ENCODE results near the gene ZNF71.

DNA sequence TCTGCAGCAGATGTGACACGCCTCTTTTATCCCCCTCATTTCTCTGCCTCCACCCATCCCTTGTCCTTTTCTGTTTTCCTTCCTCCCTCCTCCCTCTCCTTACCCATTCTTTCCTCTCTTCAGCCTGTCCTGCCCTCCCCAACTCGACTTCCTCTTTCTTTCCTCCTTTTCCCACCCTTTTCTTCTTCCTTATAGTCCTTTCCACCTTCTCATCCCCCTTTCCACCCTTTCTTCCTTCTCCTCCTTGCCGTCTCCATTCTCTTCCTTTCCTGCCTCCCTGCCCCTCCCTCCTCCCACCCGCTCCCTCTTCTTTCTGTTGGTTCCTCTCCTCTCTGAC lies 688 bp upstream of the ZNF71 start:
- TF ChIP-seq, protein P1, sequence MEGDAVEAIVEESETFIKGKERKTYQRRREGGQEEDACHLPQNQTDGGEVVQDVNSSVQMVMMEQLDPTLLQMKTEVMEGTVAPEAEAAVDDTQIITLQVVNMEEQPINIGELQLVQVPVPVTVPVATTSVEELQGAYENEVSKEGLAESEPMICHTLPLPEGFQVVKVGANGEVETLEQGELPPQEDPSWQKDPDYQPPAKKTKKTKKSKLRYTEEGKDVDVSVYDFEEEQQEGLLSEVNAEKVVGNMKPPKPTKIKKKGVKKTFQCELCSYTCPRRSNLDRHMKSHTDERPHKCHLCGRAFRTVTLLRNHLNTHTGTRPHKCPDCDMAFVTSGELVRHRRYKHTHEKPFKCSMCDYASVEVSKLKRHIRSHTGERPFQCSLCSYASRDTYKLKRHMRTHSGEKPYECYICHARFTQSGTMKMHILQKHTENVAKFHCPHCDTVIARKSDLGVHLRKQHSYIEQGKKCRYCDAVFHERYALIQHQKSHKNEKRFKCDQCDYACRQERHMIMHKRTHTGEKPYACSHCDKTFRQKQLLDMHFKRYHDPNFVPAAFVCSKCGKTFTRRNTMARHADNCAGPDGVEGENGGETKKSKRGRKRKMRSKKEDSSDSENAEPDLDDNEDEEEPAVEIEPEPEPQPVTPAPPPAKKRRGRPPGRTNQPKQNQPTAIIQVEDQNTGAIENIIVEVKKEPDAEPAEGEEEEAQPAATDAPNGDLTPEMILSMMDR (conservative IDR thresholded peaks at IDR 0.05; ENCODE audit: low read depth, low read length), result no peak
- TF ChIP-seq EZH2 (IDR thresholded peaks at IDR 0.05; ENCODE audit: borderline replicate concordance, low read depth, low read length, poor library complexity, severe bottlenecking), result no peak

Data from A673 (cell line).